ENCODE data around the gene GALNT12.

GALNT12 gene

GRCh38 chr9:98882569-98882923 lies 75.1 kb downstream of the GALNT12 start:
- DNase-seq = no peak

DNA sequence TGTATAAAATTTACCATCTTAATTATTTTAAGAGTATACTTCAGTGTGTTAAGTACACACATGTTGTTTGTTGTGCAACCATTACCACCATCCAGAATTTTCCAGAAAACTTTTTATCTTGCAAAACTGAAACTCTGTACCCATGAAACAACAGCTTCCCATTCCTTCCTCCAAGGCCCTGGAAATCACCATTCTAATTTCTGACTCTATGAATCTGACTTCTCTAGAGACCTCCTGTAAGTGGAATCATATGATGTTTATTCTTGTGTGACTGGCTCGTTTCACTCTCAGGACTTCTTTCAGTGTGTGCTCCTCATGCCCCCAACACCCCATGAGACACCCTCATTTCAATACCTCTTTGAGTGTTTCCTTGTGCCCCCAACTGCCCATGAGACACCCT lies 75.8 kb downstream of the GALNT12 start:
- no peak for DNase-seq

- DNase-seq = no peak
Observed at GRCh38 chr9:98884849-98885248, 77.4 kb downstream of the GALNT12 start.

GRCh38 chr9:98885575-98886295 lies 78.3 kb downstream of the GALNT12 start:
- no peak for DNase-seq

DNA sequence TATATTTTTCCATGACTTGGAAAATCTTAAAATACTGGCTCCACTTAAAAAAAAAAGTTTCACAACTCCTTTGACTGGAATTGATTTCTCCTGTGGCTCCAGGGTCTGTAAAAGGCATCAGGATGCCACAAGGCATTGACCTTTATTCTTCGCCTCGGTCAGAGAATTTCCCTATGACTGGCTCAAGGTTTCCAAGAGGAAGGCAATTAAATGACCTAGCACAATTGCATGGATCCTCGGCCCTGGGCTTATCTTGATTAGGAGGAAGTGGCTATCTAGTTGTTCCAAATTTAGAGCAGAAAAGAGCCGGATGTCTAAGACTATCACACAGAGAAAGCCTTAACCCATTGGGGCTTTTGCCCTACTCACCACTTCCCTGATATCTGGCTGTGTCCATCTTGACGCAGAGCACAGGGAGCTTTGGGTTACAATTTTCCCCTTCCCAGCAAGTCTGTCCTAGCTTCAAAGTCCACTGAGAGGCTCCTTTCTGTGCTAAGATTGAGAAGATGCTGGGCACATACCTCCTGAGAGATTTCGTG lies 79.3 kb downstream of the GALNT12 start:
- no peak for DNase-seq

GRCh38 chr9:98887918-98888510 lies 80.5 kb downstream of the GALNT12 start:
- no peak for DNase-seq

DNA sequence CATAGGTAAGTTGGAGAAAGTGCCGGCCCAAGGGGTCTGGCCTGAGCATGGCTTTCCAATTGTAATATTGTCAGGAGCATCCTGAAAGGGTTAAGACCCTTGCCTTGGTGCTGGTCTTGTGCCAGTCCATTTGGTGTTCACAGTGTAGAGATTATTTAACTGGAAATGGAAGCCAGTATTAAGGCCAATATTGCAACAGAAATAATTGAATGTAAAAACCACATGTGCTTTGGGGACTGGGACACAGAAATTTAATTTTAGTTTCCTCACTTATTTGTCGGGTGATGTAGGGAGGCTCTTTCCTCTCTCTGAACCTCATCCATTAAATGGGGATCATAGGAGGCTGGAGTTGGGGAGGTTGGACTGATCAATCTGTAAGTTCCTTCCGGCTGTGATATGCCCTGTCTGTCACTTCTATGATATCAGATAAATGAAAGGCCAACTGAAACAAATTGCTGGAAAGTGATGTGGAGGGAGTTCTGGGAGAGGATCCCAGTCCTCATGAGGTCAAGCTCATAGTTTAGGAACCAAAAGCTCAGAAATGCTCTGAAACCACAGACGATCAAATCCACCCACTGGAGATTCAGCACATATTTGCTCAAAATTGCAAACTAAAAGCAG lies 81.4 kb downstream of the GALNT12 start:
- no peak for DNase-seq

DNA sequence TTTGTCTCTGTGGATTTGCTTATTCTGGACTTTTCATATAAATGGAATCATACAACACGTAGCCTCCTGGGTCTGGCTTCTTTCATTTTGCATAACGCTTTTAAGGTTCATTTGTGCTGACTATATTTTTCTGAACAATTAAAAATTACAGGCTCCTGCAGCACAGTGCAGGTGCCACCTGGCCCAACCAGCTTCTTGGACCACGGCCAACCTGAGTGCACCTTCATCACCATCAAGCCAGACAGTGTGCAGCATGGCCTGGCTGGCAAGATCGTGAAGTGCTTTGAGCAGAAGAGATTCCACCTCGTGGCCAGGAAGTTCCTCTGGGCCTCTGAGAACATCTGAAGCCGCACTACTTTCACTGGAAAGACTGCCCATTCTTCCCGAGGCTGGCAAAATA lies 82.8 kb downstream of the GALNT12 start:
- DNase-seq = no peak

GRCh38 chr9:98892288-98892687 lies 84.8 kb downstream of the GALNT12 start:
- no peak for DNase-seq

DNA sequence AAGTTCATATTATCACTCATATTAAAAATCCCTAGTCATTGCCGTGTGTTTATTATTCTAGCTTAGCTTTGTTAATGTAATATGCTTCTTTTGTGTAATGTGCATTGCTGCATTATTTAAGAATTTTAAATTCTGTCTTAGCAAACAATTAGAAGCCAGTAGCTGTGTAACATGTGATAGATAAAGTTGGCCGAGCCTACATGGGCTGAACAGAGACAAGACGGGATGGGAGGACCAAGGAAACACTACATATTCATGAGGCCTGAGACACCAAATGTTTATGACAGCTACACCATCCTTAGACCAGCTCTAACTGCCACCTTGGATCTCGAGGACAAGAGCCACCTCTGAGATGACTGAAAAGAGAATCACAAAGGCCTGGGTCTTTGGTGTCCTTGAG lies 85.2 kb downstream of the GALNT12 start:
- no peak for DNase-seq

DNA sequence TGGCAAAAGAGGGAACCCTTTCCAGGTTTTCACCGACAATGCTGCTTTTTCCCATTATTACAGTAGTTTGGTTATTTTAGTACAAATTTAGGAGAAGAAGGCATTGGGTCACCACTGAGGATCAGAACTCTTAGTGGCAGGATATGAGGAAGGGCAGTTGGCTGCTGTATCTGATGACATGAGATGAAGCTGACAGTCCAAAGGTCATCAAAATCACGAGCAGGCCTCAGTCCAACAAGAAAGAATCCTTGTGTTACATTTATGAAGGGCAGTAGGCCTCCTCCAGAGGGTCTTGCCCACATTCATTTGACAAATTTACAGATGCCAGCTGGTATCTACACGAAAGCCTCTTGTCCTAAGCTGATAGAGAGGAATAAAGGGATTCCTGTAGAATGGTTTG lies 86.7 kb downstream of the GALNT12 start:
- no peak for DNase-seq

DNA sequence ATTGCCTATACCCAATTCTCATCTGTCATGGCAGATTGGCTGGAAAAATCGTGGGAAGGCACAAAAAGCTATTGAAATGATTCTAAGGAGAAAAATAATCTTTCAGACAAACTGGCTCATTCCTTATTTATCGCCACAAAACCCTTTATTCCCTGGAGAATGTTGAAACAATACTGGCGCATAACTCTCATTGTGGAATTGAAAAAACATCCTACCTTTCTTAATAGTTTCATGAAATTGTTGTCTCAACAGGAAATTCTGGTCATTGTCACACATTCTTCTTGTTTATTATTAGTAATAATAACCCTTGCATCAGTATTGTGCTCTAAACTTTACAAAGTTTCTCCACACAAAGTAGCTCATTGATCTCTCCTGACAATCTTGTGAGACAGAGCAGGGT lies 87.3 kb downstream of the GALNT12 start:
- DNase-seq = no peak

- DNase-seq = no peak
Observed at GRCh38 chr9:98896632-98897031, 89.2 kb downstream of the GALNT12 start.

DNA sequence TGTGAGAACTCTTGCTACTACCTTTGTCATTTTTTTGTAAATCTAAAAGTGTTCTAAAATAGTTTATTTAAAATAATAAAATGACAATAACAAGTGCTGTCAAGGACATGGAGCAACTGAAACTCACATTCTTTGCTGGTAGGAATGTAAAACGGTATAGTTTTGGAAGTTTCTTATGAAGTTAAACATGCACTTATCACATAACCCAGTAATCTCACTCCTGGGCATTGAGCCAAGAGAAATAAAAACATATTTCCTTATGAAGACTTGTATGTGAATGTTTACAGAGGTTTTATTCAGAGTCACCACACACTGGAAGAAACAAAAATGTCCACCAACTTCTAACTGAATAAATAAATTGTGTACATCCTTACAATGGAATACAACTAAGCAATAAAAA lies 90.3 kb downstream of the GALNT12 start:
- no peak for DNase-seq

GRCh38 chr9:98899408-98900056 lies 92.1 kb downstream of the GALNT12 start:
- DNase-seq = no peak

Measured in stimulated activated CD4-positive, alpha-beta T cell treated with anti-CD3 and anti-CD28 coated beads, Interleukin-1b, Interleukin-23, amount 100 ng/mL, for 48 hours (primary cell).